ENCODE data around the gene CCNK. TPM values are rescaled to one million over a fixed set of nuclear protein-coding genes. Genes with fewer than 3 reads are reported as not detected.
A peak's percentile ranks its signal among the peaks of the same experiment; 100 is the strongest.

Gene CCNK
- polyA plus RNA-seq (ENCODE audit: insufficient read length in 3 of 3) = 10 to 100 TPM; 44.4 to 45.1 (median 45.0) TPM
- long read RNA-seq, donor 1, partial matches to known transcripts = 23 of 24 reads
- long read RNA-seq, donor 1, other reads (novel, unspliced or antisense) = 0 of 24 reads
- long read RNA-seq, donor 2, transcript CCNK-201 (11 exons, 3,524 nt) = major isoform, 9 of 36 reads
- long read RNA-seq, donor 2, partial matches to known transcripts = 25 of 36 reads
- long read RNA-seq, donor 2, other reads (novel, unspliced or antisense) = 0 of 36 reads
- long read RNA-seq, donor 3, partial matches to known transcripts = 24 of 28 reads
- long read RNA-seq, donor 3, other reads (novel, unspliced or antisense) = 0 of 28 reads
- long read RNA-seq, donor 4, partial matches to known transcripts = 13 of 14 reads
- long read RNA-seq, donor 4, other reads (novel, unspliced or antisense) = 0 of 14 reads
- long read RNA-seq, donor 5, partial matches to known transcripts = 11 of 14 reads
- long read RNA-seq, donor 5, other reads (novel, unspliced or antisense) = 0 of 14 reads
- long read RNA-seq, donor 6, transcript CCNK-201 (11 exons, 3,524 nt) = major isoform, 9 of 50 reads
- long read RNA-seq, donor 6, partial matches to known transcripts = 40 of 50 reads
- long read RNA-seq, donor 6, other reads (novel, unspliced or antisense) = 0 of 50 reads
- long read RNA-seq, donor 7, partial matches to known transcripts = 34 of 41 reads
- long read RNA-seq, donor 7, other reads (novel, unspliced or antisense) = 5 of 41 reads
- long read RNA-seq, donor 8, transcript CCNK-201 (11 exons, 3,524 nt) = major isoform, 5 of 36 reads
- long read RNA-seq, donor 8, partial matches to known transcripts = 29 of 36 reads
- long read RNA-seq, donor 8, other reads (novel, unspliced or antisense) = 0 of 36 reads
- long read RNA-seq, donor 9, partial matches to known transcripts = 32 of 36 reads
- long read RNA-seq, donor 9, other reads (novel, unspliced or antisense) = 0 of 36 reads
- long read RNA-seq, donor 10, transcript CCNK-201 (11 exons, 3,524 nt) = major isoform, 5 of 33 reads
- long read RNA-seq, donor 10, partial matches to known transcripts = 26 of 33 reads
- long read RNA-seq, donor 10, other reads (novel, unspliced or antisense) = 0 of 33 reads
- long read RNA-seq, donor 11, partial matches to known transcripts = 16 of 19 reads
- long read RNA-seq, donor 11, other reads (novel, unspliced or antisense) = 0 of 19 reads
- long read RNA-seq, donor 12, transcript CCNK-201 (11 exons, 3,524 nt) = major isoform, 12 of 48 reads
- long read RNA-seq, donor 12, partial matches to known transcripts = 34 of 48 reads
- long read RNA-seq, donor 12, other reads (novel, unspliced or antisense) = 0 of 48 reads
- long read RNA-seq, donor 13, partial matches to known transcripts = 52 of 56 reads
- long read RNA-seq, donor 13, other reads (novel, unspliced or antisense) = 0 of 56 reads
- long read RNA-seq, donor 14 = 0 reads
- long read RNA-seq, donor 15 = 0 reads
- long read RNA-seq, donor 16, transcript CCNK-201 (11 exons, 3,524 nt) = major isoform, 5 of 75 reads
- long read RNA-seq, donor 16, partial matches to known transcripts = 69 of 75 reads
- long read RNA-seq, donor 16, other reads (novel, unspliced or antisense) = 0 of 75 reads

DNA sequence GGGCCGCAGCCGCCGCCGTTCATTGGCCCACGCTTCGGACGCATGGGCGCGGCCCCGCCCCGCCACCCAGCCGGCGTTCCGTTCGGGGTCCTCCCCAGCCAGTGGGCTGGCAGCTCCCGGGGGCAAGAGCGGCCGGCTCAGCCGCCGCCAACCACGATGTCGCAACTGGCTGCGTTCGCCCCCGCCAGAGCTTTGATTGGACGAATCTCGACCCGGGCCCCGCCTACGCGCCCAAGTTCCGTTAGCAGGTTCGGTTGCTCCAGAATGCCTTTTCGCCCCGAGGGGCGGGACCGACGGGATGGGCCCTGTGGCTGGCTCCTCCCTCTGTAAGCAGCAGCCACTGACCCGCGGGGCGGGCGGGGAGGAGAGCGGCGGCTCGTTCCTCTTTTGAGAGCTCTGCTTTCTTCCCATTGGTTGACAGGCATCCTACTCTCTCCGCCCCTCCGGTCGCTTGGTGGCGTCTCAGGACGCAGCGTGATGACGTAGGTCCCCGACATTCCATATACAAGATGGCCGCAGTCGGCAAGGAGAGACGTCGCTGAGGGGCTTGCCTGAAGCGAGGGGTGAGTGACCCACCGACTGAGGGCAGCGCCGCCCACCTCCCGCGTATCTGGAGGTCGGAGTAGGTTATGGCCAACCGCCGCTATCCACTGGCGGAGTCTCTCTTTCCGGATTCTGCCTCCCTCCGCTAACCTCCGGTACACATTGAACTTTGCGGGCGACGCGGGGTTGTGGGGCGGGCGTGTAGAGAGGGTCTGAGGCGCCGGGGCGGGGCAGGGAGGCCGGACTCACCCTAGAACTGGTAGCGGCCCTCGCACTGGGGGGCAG is at the start of gene CCNK:
TSS of gene CCNK (plus strand) at position 493 of the 828 bp plus-strand sequence. CDS start 11,269 bp downstream, outside the sequence.
- DNase-seq = peak; percentile 100

DNA sequence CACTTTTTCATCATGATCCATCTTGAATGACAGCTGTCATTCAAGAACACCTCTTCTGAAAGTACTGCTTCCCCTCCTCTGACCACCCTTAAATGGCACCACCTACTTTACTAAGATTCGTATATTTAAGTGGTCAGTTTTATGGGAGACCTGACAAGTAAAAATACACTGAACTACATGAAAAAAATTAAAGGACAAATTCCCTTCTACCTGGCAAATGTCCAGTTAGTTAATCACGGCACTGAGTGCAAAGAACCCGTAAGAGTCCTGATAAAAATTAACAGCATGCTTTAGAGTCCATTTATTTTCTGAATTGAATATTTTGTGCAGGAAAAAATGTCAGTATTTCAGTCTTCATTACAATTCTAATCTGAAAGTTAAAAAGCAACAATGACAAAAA is 49.2 kb upstream of the CCNK start:
- no peak for DNase-seq

DNA sequence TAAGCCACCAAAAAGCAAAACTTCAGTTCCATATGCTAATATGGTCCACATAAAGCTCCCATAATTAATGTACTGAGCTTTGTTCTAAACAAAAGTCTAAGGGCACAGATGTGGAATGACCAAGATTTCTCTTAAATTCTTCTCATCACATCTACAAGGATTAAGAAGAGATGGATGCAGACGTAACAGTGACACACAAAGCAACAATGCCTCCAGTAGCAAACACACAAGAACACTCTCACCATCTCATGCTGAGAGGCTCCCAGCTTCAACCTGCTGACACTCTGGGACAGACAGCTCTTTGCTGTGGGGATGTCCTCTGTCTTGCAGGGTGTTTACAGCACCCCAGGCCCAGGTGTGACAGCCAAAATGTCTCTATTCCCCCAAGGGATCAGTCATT is 48.7 kb upstream of the CCNK start:
- DNase-seq = no peak

DNA sequence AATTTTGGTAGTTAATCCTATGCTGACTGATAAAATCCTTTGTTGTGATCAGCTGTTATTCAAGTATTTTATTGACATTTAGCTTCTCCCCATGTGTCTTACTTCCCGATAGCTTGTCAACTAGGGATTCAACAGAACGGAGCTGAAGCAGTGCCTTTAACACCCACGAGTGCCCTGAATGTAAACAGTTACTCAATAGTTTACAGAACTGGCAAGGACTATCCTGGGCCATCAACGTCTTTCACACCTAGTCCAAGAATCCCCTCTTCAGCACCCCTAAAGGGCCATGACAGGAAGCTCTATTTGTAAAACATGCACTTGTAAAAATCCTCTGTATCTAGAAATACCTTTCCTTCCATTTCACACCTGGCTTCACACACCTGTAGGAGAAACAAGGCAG is 45.9 kb upstream of the CCNK start:
- no peak for DNase-seq

DNA sequence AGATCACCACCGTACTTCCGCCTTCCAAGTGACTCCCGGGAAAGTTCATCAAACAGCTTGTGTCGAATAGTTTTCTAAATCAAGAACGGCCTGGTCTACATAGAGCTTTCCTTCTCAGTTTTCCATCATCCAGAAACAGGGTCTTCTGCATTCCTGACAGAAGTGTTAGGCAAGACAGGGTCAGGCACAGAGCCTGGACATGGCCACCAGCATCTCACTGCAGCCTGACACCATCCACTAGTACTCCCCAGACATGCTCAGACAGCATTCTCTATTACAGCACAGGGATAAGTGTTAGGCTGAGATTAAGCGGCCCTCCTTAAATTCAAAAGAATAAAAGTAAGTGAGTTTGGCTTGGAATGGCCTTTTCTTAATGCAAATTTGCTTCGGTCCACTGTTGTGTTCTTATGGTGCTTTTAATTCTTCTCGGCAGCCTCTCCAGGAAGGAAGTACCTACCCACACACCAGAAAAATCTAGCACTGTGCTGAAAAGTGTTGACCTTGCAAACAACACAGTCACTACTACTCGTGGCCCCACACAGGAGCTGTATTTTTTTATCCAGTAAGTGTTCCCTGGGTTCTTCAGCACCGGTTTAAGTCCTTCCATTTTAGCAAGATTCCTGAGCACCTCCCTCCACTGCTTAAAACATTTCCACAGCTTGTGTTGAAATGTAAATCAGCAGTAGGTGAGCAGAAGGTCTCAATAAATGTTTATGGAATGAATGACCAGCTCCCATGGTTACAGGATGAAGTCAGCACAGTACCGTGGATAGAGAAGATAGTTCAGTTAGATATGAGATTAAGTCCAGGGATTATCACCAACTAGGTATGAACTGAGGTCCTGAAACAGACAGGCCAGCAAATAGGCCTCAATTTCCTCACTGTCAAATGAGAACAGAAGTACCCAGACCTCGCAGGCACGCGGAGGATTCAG is 44.7 kb upstream of the CCNK start:
- no peak for DNase-seq

DNA sequence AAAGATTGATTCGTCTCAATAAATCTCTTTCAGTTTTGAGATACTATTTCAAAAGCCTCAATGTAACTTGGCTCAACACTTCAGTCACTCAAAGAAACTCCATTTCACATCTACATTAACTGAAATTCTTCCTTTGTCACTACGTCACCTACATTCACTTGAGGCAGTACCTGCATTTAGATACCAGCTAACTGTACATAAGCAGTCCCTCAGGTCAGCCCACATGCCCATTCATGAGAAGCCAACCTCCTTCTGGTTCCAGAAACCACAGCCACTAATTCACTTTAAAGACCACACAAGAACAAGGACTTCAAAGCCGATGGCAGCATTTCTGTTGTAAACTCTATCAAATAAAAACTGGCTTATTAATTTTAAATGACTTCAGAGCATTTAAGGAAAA is 43.5 kb upstream of the CCNK start:
- no peak for DNase-seq

DNA sequence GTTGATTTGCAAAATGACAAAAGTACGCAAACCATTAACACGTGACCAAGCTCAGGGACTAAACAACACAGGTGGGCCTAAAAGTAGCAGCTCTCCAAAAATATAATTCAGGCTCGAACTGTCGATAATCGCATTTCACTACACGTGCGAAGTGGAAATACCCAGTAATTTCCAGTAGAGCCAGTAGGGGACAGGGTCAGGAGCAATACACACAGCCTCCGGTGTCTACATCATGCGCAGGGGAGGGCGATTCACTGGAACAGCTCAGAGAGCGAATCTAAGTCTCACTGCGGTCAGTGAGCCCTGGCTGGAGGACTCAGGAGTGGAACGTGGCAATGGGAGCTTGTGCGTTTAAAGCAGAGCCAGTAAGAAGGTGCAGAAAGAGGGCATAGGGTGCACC is 40.9 kb upstream of the CCNK start:
- DNase-seq = no peak

DNA sequence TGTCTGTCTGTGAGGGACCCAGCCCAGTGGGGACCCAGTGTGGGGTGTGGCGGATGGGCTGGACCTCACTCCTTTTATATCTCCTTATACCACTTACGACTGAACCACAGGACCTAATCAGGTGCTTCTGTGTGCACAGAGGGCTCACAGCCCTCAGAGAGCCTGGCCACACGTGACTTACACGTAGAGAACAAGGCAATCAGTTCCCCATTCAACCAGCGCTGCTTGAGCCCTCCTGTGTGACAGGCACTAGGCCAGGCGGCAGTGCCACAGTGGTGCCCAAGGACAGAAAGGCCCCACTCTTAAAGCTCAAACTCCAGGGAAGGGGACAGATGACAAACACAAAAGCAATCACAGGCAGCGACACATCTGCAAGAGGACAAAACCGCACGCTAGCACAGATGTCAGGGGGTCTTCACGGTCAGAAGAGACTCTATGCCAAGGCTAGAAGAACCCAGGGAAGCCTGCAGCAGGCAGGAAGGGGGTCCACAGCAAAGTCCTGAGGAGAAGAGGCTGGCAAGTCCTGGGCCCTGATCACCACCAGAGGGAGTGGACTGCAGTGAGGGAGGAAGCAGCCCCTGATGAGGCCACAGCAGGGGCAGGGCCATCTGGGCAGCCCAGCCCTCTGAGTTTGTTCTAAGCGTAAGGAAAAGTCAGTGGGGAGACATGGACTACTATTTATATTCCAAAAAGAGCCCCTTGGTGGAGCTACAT is 39.9 kb upstream of the CCNK start:
- DNase-seq = no peak

DNA sequence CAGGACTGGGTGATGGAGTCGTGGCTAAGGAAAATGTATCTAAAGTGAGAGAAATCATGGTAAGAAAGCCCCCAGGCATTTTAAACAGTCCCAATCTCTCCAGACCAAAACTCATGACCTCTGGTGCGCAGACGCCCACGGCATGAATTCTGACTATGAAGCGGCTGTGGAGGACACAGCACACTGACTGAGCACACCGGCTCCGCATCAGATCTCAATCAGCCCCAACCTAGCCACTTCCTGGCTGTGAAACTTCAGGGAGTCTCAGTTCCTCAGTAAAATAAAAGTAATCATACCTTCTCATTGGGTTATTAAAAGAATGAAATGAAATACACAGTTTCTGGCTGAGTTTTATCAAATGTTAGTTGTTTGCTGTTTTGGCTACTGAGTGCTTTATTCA is 39.3 kb upstream of the CCNK start:
- no peak for DNase-seq

DNA sequence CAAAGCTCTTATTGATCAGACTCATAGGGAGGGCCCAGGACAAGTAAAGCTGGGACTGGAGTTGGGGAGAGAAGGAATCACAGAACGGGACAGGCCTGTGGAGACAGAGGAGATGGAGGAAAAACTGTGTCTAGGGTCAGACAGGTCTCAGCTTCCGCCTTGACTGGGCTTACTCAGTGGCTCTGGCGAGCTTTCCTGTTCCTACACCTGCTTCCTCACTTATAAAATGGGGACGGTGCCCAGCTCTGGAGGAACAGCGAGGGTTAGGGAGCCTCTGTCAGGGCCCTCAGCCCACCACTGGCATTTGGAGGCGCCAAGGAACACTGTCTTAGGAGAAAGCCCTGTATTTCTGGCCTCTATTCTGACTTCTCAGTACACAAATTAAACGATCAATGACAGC is 35.3 kb upstream of the CCNK start:
- DNase-seq = no peak

DNA sequence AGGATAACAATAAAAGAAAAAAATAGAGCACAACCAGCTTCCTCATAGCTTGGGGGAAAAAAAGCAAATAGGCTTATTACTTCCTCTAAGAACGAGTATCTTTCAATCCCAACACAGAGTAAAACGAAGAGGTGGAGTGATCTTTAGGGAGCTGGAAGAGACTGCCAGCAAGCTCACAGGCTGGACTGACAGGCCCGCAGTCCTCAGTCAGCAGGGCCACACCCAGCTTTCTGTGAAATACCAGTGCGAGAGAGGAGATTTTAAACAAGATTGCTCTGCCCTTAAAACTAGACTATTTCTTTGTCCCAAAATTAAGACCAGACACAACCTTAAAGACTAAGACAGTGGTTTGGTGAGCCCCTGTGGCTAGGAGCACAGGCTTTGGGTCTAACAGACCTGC is 33.5 kb upstream of the CCNK start:
- no peak for DNase-seq

DNA sequence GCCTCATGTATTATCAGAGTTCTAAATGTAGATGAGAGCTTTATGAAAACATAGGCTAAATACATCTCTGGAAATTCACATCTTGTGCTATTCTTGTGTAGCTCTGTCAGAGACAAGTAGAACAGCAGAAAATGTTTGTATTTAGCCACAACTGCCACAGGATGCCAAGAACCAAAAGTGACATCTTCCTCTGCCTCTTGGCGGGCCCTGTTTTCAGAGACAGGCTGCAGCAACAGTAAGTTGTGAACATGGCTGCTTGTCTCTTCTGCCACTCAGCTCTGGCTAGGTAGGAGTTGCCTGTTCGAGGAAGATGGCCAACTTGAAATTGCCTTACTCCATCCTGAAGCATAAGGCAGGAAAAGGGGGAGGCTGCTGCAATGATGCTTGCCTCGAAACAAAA is 30.9 kb upstream of the CCNK start:
- no peak for DNase-seq

DNA sequence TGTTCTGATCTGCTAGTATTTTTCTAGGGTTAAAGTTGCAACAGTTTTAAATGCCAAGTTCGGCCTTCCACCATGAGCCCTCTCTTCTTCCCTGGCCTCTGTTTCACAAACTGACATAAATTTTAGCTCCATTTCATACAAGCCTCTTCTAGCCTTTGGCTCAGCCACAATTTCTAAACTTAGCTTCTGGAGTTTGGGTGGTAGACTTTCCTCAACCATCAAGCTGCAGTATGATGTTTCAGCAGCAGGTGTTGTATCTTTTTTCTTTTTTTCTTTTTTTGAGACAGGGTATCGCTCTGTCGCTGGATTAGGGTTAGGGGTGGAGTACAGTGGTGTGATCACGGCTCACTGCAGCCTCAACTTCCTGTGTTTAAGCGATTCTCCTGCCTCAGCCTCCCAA is 30.0 kb upstream of the CCNK start:
- DNase-seq = no peak

DNA sequence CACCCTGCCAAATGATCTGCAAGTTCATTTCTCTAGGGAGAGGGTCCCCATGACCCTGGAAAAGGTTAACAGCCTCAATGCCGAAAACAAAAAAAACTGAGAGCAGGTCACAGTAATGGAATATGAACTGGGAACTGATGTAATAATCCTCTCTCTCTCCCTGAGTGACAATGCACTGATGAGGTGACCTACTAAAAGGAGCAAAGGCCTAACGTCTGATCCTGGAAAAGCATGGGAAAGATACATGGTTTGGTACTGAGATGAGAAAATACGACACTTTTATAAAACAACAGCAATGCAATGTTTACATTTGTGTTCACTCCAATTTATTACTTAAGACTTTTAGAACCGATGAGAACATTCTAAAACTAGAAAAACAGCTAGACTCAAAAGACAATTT is 28.2 kb upstream of the CCNK start:
- DNase-seq = no peak

DNA sequence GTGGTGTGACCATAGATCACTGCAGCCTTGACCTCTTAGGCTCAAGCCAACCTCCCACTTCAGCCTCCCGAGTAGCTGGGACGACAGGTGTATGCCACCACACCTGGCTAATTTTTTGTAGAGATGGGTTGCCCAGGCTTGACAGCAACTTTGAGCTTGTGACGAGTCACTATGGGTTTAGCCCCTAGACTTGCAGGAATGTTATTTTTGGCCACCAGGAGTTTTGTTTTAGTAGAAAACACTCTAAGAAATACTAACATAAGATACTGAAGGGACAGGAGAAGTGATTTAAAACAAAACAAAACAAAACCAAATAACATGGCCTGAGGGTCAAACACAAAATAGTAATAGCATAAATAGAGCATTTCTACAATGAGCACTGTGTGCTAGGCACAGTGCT is 27.0 kb upstream of the CCNK start:
- DNase-seq = no peak

DNA sequence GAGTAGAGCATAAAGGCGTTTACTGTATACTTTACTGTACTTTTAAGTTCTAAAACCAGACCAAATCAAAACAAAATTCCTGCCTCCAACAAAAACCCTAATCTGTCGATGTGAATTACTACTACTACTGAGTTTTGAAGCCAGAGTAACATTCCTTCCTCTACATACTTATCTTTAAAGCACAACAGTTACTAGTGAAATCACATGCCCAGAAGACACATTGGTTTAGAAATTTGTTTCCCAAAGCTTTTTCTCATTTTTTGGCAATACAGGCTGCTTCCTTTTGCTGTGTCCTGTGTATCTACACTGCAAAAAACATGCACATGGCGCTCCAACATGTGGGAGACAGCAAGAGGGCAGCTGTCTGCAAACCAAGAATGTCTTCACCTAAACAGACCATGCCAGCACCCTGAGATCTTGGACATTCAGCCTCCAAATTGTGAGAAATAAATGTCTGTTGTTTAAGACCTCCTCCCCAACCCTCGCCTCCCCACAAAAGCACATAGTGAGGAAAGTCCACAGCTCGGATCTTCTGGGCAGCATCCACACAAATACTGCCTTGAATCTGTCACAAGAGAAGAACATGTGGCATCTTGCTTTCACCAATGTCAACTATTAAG is 21.6 kb upstream of the CCNK start:
- no peak for DNase-seq

DNA sequence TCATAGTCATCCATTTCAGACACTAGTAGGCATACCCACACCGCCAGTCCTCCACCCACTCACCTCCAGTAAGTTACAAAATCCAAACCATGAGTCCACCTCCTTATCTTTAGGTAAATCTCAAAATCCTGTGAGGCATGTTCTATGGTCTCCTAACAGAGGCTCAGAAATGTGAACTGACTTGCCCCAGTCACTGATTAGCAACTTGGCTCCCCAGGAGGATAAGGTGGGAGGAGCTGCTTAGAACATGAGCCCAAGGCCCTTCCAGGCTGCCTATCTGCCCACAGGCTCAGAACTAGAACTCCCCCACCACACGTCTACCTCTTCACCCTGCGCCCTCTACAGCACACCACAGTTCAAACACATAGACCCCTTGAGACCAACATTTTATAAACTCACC is 20.4 kb upstream of the CCNK start:
- DNase-seq = no peak

DNA sequence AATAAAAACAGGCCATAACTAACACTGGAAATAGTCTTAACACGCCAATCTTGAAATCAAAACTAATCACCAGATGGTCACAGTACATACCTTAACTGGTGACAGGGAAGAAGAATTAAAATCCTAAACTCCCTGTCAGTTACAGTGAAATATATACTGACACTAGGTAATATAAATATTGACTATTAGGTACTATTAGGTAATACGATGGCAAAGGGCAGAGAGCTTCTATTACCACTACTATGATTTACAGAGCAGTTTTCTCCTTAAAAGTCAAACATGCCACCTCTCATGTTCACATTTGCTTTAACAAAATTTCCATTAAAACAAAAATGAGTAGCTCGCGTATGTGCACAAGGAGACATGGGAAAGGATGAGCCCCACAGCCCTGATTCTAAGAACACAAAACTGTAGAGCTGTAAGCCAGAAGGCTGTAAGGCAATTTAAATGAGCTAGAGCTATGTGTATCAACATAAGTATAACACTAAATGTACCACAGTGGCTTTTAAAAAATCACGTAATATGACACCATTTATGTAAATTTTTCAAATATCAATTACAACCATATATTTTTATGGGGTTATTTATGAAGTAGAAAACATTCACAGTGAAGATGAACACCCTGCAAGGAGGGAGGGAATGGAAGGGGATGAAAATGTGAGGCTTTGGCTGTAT is 19.7 kb upstream of the CCNK start:
- DNase-seq = no peak
